Measurements from ENCODE around the gene PNKD.

The PNKD gene

DNA sequence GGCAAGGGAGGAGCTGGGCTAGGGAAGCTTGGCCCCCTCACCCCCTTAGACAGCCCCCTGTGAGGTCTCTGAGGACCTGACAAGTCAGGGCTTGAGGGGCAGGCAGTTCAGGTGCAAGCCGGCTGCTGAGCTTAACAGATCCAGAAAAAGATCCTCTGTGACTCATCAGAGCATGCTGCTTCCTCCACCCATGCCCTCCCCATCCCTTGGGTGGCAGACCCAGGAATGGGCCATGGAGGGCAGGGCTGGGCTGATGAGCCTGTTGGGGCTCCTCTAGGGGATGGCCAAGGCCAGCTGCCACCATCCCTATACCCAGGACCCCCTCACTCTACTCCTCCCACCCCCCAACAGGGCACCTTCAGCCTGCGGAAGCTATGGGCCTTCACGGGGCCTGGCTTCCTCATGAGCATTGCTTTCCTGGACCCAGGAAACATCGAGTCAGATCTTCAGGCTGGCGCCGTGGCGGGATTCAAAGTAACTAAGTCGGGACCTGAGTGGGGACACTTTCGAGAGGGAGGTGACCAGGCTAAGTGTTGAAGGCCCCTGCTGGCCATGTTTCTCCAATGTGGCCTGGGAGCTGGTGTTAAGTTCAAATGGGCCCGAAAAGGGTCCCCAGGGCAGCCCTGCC, 113.7 kb downstream of the PNKD start:
- no peak for DNase-seq

DNA sequence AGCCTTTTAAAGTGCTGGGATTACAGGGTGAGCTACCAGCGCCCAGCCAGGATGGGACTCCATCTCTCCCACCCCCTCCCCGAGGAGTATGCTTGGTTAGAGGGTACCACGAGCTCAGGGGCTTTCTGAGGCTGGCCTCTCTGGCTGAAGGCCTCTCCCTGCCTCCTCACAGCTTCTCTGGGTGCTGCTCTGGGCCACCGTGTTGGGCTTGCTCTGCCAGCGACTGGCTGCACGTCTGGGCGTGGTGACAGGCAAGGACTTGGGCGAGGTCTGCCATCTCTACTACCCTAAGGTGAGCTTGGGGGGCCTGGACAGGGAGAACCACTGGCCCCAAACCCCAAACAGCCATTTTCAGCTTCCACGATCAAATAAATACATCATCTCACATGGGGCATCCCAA, 114.7 kb downstream of the PNKD start:
- DNase-seq: no peak

DNA sequence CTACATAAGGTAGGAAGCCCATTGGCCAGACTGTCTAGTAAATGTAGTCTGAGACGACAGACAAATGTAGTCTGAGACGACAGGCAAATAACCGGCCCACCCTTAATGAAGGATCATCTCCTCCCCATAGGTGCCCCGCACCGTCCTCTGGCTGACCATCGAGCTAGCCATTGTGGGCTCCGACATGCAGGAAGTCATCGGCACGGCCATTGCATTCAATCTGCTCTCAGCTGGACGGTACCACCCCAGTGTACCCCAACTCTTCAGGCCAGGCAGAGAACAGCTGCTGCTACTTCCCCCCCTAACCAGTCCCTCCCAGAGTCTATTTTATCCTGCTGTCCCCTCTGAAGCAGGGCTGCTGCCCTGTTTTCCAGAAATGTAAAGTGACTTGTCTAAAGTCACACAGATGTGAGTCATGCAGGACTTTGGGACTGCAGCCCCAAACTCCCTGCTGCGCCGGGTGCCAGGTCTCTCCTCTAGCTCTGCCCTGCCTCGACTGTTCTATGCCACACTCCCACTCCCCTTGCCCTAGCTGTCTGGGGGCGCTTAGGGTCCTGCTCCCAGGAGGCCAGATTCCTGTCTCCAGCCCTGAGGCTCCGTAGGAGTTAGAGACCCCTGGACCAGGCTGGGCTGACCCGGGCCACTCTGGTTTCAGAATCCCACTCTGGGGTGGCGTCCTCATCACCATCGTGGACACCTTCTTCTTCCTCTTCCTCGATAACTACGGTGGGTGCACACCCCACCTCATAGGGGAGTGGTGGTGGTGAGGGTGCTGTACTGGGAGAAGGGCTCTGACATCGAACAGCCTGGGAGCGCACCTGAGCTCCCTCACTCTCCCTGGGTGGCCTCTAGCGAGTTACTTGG, 116.4 kb downstream of the PNKD start:
- no peak for DNase-seq

DNA sequence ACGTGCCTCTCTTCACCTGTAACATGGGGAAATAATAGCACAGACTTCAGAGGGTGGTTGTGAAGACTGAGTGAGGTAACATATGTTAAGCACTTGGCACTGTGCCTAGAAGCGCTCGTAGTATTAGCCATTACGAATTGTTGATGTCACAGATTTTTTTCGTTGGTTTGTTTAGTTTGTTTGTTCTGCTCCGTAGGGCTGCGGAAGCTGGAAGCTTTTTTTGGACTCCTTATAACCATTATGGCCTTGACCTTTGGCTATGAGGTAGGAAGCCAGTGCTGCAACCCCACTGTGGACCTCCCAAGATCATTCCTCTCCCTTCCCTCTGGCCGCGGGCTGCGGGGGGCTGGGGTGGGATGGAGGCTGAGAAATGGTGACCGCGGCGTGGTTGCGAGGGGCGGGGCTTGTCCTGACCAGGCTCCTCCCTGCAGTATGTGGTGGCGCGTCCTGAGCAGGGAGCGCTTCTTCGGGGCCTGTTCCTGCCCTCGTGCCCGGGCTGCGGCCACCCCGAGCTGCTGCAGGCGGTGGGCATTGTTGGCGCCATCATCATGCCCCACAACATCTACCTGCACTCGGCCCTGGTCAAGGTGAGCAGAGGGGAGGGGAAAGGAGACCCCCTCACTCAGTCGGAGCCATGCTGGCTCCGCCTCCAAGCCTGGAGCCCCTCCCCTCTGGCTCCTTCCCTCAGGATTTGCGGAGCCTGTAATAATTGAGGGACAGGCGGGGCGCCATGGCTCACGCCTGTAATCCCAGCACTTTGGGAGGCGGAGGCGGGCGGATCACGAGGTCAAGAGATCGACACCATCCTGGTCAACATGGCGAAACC, 117.3 kb downstream of the PNKD start:
- DNase-seq: peak in 4 of 6 experiments; percentile 18 to 44 (median 33)

DNA sequence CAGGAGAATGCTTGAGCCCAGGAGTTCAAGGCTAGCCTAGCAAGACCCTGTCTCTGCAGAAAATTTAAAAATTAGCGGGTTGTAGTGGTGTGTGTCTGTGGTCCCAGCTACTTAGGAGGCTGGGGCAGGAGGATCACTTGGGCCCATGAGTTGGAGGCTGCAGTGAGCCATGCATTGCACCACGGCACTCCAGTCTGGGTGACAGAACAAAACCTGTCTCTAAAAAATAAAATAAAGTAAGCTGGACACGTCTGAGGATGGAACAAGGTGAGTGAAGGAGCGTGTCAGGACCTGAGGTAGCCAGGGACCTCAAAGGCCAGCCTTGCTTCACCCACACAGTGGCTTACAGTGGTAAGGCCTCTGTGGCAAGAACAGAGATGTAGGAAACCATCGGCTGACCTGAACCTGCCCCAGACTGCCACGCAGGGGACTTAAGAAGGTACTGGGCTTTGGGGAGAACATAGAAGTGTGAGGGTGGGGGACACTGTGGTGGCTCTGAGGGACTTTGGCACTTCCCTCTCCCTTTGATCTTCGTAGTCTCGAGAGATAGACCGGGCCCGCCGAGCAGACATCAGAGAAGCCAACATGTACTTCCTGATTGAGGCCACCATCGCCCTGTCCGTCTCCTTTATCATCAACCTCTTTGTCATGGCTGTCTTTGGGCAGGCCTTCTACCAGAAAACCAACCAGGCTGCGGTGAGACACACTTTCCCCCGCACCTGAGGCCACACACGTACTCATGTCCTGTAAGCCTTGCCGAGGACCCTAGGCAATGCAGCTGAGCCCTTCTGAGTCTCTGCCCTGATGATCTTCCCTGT, 119.2 kb downstream of the PNKD start:
- DNase-seq: no peak

DNA sequence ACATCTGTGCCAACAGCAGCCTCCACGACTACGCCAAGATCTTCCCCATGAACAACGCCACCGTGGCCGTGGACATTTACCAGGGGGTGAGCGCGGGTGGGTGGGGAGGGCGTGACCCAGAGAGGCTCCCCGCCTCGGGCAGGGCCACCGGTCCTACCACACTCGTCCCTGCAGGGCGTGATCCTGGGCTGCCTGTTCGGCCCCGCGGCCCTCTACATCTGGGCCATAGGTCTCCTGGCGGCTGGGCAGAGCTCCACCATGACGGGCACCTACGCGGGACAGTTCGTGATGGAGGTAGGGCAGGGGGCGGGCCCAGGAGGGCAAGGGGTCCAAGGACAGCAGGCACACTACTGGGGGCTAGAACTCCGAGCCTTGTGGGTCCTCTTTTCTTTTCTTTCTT, 120.9 kb downstream of the PNKD start:
- no peak for DNase-seq

DNA sequence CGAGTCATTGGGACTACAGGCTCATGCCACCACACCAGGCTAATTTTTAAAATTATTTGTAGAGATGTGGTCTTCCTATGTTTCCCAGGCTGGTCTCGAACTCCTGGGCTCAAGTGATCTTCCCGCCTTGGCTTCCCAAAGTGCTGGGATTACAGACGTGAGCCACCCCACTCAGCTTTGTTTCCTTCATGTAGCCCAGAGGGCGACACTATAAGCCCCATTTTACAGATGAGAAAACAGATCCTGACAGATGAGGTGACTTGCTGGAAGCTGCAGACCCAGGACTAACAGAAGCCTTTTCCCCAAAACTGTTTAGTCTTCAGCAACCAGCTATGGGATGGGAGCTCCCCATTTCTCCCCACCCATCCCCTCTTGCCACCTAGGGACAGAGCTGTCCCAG, 122.1 kb downstream of the PNKD start:
- no peak for DNase-seq

DNA sequence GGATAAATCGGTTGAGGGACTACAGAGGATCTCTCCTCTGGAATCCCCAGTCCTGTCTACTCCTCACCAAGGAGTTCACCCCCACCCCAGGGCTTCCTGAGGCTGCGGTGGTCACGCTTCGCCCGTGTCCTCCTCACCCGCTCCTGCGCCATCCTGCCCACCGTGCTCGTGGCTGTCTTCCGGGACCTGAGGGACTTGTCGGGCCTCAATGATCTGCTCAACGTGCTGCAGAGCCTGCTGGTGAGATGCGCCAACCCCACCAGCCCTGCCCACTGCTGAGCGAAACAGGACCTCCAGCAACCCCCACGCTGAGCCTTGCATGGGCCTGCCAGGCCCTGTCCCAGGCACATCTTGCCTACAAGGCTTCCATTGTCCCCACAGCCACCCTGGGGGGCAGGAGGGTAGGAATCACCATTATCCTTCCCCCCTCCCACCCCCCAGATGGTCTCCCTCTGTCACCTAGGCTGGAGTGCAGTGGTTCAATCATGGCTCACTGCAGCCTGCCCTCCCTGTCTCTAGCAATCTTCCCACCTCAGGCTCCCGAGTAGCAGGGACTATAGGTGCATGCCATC, 122.7 kb downstream of the PNKD start:
- no peak for DNase-seq

DNA sequence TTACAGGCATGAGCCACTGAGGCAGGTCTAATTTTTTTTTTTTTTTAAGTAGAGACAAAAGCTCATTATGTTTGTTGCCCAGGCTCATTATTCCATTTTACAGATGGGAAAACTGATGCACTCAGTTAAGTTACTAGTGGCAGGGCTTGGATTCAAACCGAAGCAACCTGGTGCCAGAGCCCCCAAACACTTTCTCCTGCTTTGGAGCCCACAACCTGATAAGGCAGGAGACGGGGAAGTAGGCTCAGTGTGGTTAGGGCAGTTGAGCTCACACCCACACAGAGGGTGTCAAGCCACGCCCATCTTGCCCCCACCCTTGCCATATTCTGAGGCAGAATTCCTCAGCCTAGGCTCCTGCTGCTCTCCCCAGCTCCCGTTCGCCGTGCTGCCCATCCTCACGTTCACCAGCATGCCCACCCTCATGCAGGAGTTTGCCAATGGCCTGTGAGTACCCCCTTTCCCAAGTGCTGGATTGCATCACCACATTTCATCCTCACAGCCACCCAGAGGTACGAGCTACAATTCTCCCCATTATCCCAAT, 123.5 kb downstream of the PNKD start:
- DNase-seq: no peak

DNA sequence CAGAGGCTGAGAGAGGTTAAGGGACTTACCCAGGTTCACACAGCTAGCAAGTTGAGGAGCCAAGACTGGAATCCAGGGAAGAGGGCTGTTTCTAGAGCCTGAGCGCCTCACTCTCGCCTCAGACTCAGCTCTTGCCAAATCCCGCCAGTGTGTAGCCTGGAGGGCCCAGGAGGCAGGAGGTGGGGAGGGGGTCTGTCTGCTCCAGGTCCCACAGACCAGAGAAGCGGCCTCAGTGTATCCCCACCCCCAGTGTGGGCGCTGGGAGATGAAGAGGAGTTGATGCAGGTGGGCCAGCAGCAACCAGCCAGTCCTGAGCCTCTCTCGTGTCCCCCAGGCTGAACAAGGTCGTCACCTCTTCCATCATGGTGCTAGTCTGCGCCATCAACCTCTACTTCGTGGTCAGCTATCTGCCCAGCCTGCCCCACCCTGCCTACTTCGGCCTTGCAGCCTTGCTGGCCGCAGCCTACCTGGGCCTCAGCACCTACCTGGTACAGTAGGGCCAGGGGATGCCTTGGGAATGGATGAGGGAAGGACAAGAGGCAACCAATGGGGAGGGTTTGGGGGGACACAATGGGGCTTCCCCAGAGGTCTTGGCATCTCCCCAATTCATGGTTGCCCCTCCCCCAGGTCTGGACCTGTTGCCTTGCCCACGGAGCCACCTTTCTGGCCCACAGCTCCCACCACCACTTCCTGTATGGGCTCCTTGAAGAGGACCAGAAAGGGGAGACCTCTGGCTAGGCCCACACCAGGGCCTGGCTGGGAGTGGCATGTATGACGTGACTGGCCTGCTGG, 124.2 kb downstream of the PNKD start:
- no peak for DNase-seq

DNA sequence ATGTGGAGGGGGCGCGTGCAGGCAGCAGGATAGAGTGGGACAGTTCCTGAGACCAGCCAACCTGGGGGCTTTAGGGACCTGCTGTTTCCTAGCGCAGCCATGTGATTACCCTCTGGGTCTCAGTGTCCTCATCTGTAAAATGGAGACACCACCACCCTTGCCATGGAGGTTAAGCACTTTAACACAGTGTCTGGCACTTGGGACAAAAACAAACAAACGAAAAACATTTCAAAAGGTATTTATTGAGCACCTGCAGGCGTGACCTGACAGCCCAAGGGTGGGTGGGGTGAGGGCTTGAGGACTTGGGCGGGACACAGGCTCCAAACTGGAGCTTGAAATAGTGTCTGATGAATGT, 124.7 kb downstream of the PNKD start:
- DNase-seq: no peak

DNA sequence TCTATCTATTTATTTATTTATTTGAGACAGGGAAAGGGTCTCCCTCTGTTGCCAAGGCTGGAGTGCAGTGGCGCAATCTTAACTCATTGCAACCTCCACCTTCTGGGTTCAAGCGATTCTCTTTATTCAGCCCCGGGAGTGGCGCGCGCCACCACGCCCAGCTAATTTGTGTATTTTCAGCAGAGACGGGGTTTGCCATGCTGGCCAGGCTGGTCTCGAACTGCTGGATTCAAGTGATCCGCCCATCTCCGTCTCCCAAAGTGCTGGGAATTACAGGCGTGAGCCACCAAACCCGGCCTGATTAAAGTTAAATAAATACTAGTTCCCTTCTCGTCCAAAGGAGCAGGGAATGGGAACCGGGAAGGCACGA, 125.1 kb downstream of the PNKD start:
- no peak for DNase-seq

DNA sequence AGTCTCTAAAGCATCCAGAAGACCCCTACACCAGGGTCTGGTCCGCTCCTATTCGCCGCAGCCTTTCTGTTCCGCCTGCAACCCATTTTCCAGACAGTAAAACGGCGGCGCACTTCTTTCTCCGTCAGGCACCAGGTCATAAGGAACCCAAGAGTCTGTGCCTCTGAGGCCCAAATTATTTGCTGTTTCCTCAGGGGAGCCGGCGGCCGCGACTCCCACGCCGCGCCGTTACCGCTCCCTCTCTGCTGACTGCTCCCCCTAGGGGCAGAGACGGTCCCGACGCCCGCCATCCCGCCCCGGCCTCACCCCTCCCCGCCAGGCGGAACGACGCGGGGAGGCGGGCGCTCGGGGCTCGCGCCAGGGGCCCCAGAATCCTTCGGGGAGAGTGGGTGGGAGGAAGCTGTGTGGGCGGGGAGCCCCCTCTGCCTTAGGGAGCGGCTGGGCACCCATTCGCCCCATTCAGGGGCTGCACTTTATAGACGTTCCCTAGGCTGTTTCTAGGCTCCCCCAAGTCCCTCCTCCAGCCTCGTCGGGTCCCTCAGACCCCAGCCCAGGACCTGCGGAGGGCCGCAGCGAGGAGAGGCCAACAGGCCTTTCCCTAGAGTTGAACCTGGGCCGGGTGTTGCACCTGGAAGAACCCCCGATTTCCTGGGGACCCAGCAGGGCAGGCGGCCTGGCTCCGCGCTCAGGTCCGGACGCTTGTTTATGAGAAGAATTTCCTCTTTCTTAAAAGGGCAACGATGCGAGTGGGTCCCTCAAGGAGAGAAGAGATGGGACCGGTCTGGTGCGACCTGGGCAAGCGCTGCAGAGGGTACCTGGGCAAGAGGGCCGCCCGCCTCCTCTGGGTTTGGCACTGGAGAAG, 125.7 kb downstream of the PNKD start:
- peak; percentile 92 to 99 (median 94) for DNase-seq

Data from stimulated activated naive CD4-positive, alpha-beta T cell (primary cell).